K562 (cell line): Measurements from ENCODE around the gene HMGCL. TPM values are rescaled to one million over a fixed set of nuclear protein-coding genes. Genes with fewer than 3 reads are reported as not detected.

ENCODE experiments used
- AFF4 ChIP-seq: sonication (generic); formaldehyde crosslinking; IDR thresholded peaks from 2 replicates; pipeline ENCODE4 v1.8.0; 2023; ENCODE audit warnings: mild to moderate bottlenecking, missing genetic modification reagents
- ARID1B ChIP-seq: fragments of 450-650 bp; IDR thresholded peaks from 2 replicates; pipeline ENCODE4 v1.6.1; 2016; ENCODE audit warnings: antibody characterized with exemption, mild to moderate bottlenecking, inconsistent platforms
- ARNT ChIP-seq, 2 experiments: fragments of 450-650 bp; IDR thresholded peaks; 2 replicates each; pipeline ENCODE4 v1.6.1; 2016; ENCODE audit warnings: mild to moderate bottlenecking in 1 of 2
- ATF7 ChIP-seq: fragments of 450-650 bp; IDR thresholded peaks from 2 replicates; pipeline ENCODE4 v1.7.1; 2014; ENCODE audit warnings: mild to moderate bottlenecking, moderate library complexity
- BCOR ChIP-seq: fragments of 450-650 bp; IDR thresholded peaks from 2 replicates; pipeline ENCODE4 v1.6.1; 2016
- DNMT1 ChIP-seq: fragments of 450-650 bp; IDR thresholded peaks from 2 replicates; pipeline ENCODE4 v1.6.1; 2016; ENCODE audit warnings: antibody characterized with exemption, mild to moderate bottlenecking
- E2F8 ChIP-seq: fragments of 450-650 bp; IDR thresholded peaks from 2 replicates; pipeline ENCODE4 v1.7.1; 2018; ENCODE audit warnings: mild to moderate bottlenecking, low read depth; ENCODE audit not compliant: partially characterized antibody
- EHMT2 ChIP-seq: fragments of 450-650 bp; IDR thresholded peaks from 2 replicates; pipeline ENCODE4 v1.6.1; 2018; ENCODE audit warnings: antibody characterized with exemption
- ETS1 ChIP-seq: conservative IDR thresholded peaks from 2 replicates; pipeline ENCODE4 v1.6.1; 2011; ENCODE audit warnings: low read depth, mild to moderate bottlenecking, low read length; ENCODE audit not compliant: control insufficient read depth
- NFATC3 ChIP-seq: fragments of 450-650 bp; IDR thresholded peaks from 2 replicates; pipeline ENCODE4 v1.6.1; 2017; ENCODE audit warnings: mild to moderate bottlenecking
- NFIX ChIP-seq: fragments of 250-450 bp; sonication (Bioruptor Pico); IDR thresholded peaks from 2 replicates; pipeline ENCODE4 v1.4.0; 2020; ENCODE audit warnings: low read depth, mild to moderate bottlenecking, moderate library complexity
- NUFIP1 ChIP-seq: fragments of 450-650 bp; IDR thresholded peaks from 2 replicates; pipeline ENCODE4 v1.6.1; 2018; ENCODE audit not compliant: partially characterized antibody
- RB1 ChIP-seq: fragments of 450-650 bp; IDR thresholded peaks from 2 replicates; pipeline ENCODE4 v1.6.1; 2017; ENCODE audit warnings: low read depth, mild to moderate bottlenecking
- SETDB1 ChIP-seq: IDR thresholded peaks from one replicate; pipeline ENCODE4 v1.6.1; 2012; ENCODE audit warnings: low read length, control low read depth, inconsistent platforms
- SMARCA5 ChIP-seq: fragments of 450-650 bp; IDR thresholded peaks from 2 replicates; pipeline ENCODE4 v1.6.1; 2016
- SOX6 ChIP-seq: fragments of 450-650 bp; IDR thresholded peaks from 2 replicates; pipeline ENCODE4 v1.6.1; 2014; ENCODE audit warnings: mild to moderate bottlenecking
- STAG1 ChIP-seq: sonication (generic); formaldehyde crosslinking; IDR thresholded peaks from 2 replicates; pipeline ENCODE4 v1.5.0; 2020; ENCODE audit warnings: missing genetic modification reagents, borderline replicate concordance
- SUPT5H ChIP-seq: fragments of 450-650 bp; IDR thresholded peaks from 2 replicates; pipeline ENCODE4 v1.6.1; 2016
- TAF7 ChIP-seq: fragments of 450-650 bp; IDR thresholded peaks from 2 replicates; pipeline ENCODE4 v1.6.1; 2016; ENCODE audit warnings: missing genetic modification characterization, missing compliant biosample characterization
- TSC22D4 ChIP-seq: fragments of 450-650 bp; IDR thresholded peaks from 2 replicates; pipeline ENCODE4 v1.6.1; 2016; ENCODE audit warnings: missing genetic modification characterization, missing biosample characterization, control low read depth
- ZNF133 ChIP-seq: fragments of 250-450 bp; sonication (Bioruptor Pico); IDR thresholded peaks from 2 replicates; pipeline ENCODE4 v1.4.0; 2020; ENCODE audit warnings: mild to moderate bottlenecking
- ZNF444 ChIP-seq: fragments of 250-450 bp; sonication (Bioruptor Pico); IDR thresholded peaks from 2 replicates; pipeline ENCODE4 v1.4.0; 2020; ENCODE audit warnings: mild to moderate bottlenecking, moderate library complexity
- ZNF511 ChIP-seq: sonication (generic); formaldehyde crosslinking; IDR thresholded peaks from 2 replicates; pipeline ENCODE4 v1.8.0; 2022; ENCODE audit warnings: mild to moderate bottlenecking, missing genetic modification reagents
- polyA plus RNA-seq, 8 experiments: library from polyadenylated mRNA; depleted of rRNA in 4 of 8; stranded (reverse) in 5 of 8; unstranded in 3 of 8; fragments of >200 nt; fragmentation: Nextera tagmentation in 2 of 8; fragmentation: Illumina TruSeq in 1 of 8; extraction: Ambion mirVana in 2 of 8; extraction: Trizol in 1 of 8; gene quantifications; 2 replicates each; pipeline versions ENCODE4 v1.2.1 to v1.2.3, GENCODE V29; 2011 to 2014; ENCODE audit warnings: inconsistent platforms in 1 of 8, missing spikeins in 1 of 8
- total RNA-seq, 7 experiments: library from RNA; depleted of rRNA in 6 of 7; stranded (reverse); fragments of >200 nt in 6 of 7; fragmentation: Illumina TruSeq in 2 of 7; extraction: Trizol in 2 of 7; gene quantifications; 2 replicates each; pipeline versions ENCODE4 v1.2.1 to v1.2.3, GENCODE V29; 2011 to 2021; ENCODE audit warnings: low replicate concordance in 1 of 7

HMGCL gene
- total and polyA plus RNA-seq, 9 of the 15 experiments (the other 6 are each of a cell fraction or from before 2014, with no cell fraction given) = 18.0 to 82.2 (median 24.2) TPM

- TF ChIP-seq E2F8 = peak; percentile 98
- peak; percentile 41; the same call in 1 of the 2 replicates for TF ChIP-seq SOX6
- TF ChIP-seq NUFIP1 = no peak
- no peak for TF ChIP-seq SMARCA5
- no peak for TF ChIP-seq ZNF444 (CRISPR knock-in tag)
- peak; percentile 72 for TF ChIP-seq ATF7
- no peak for TF ChIP-seq NFIX (CRISPR knock-in tag)
- 0 out of 2 replicates have a peak, but pooled peaks have one; percentile 50 for TF ChIP-seq NFATC3
- TF ChIP-seq BCOR = 0 out of 2 replicates have a peak, but pooled peaks have one; percentile 43
- TF ChIP-seq EHMT2 = no peak
- peak; percentile 75; the same call in 1 of the 2 replicates for TF ChIP-seq ETS1
- no peak for TF ChIP-seq AFF4 (CRISPR knock-in tag)
- TF ChIP-seq SUPT5H = peak; percentile 84
- TF ChIP-seq ARNT (IDR thresholded peaks at IDR 0.05) = no peak
- no peak for TF ChIP-seq TSC22D4 (tag)
- TF ChIP-seq SETDB1 = no peak
- TF ChIP-seq DNMT1 = no peak
- no peak for TF ChIP-seq STAG1
- peak; percentile 50; the same call in 1 of the 2 replicates for TF ChIP-seq RB1
- no peak for TF ChIP-seq TAF7 (tag)
- TF ChIP-seq ZNF133 (CRISPR knock-in tag) = no peak
- no peak; the same call in 1 of the 2 replicates for TF ChIP-seq ARID1B
- peak; percentile 70; the same call in 1 of the 2 replicates for TF ChIP-seq ZNF511 (CRISPR knock-in tag)
Observed at GRCh38 chr1:23790696-23791515, 34.3 kb downstream of the HMGCL start, which contains the start of gene LYPLA2 (continued).
